ENCODE measurements around the gene CACNA1E.

DNA sequence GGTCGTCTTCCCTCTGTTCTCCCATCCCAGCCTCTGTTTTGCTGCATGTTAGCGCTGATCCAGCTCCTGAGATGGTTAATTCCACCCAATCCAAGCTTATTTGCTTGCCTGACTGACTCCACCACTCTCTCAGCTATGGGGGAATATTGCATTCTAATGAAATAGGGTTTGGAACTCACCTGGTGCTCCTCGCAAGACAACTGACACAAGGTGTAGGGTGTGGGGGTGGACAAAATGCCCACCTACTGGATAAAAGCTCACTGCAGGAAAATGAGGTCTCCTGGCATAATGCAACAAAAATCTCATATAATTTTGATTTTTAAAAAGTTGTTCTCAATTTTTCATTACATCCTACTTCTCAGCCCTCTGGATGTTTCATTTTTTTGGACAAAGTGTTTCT is 319.1 kb downstream of the CACNA1E start:
- TF ChIP-seq EZH2 (IDR thresholded peaks at IDR 0.05; ENCODE audit: borderline replicate concordance, low read depth, low read length, poor library complexity, severe bottlenecking): no peak
- TF ChIP-seq, protein P1, sequence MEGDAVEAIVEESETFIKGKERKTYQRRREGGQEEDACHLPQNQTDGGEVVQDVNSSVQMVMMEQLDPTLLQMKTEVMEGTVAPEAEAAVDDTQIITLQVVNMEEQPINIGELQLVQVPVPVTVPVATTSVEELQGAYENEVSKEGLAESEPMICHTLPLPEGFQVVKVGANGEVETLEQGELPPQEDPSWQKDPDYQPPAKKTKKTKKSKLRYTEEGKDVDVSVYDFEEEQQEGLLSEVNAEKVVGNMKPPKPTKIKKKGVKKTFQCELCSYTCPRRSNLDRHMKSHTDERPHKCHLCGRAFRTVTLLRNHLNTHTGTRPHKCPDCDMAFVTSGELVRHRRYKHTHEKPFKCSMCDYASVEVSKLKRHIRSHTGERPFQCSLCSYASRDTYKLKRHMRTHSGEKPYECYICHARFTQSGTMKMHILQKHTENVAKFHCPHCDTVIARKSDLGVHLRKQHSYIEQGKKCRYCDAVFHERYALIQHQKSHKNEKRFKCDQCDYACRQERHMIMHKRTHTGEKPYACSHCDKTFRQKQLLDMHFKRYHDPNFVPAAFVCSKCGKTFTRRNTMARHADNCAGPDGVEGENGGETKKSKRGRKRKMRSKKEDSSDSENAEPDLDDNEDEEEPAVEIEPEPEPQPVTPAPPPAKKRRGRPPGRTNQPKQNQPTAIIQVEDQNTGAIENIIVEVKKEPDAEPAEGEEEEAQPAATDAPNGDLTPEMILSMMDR (conservative IDR thresholded peaks at IDR 0.05; ENCODE audit: low read depth, low read length): no peak
